GM12874 (cell line): Measurements from ENCODE around the gene OR5D16.
"Not testable (repeated sequence)": the region's sequence is repeated elsewhere in the genome, so short reads cannot be mapped to it uniquely, and the experiment has no call there.

Experiments
- CTCF ChIP-seq: IDR thresholded peaks from 2 replicates; pipeline ENCODE4 v1.5.1; 2011; ENCODE audit warnings: low read depth, mild to moderate bottlenecking, control low read depth, low read length, moderate library complexity; ENCODE audit not compliant: insufficient read depth

The OR5D16 gene

GRCh38 chr11:55826919-55827318 is 11.6 kb upstream of the OR5D16 start, which contains the start of gene OR5L2:
TSS of gene OR5L2 (plus strand) at chr11:55827219. CDS start at chr11:55827219, 0 bp downstream.
- TF ChIP-seq CTCF: no peak

- no peak for TF ChIP-seq CTCF
These were observed 8.9 kb downstream of the OR5D16 start for GRCh38 chr11:55847453-55847852.

- TF ChIP-seq CTCF: no peak
These were observed 10.5 kb downstream of the OR5D16 start for GRCh38 chr11:55849037-55849436.

- TF ChIP-seq CTCF: no peak
These were observed 13.6 kb downstream of the OR5D16 start for GRCh38 chr11:55852141-55852540.

- TF ChIP-seq CTCF: no peak
These were observed 16.2 kb downstream of the OR5D16 start for GRCh38 chr11:55854704-55855103.

- not testable (repeated sequence) for TF ChIP-seq CTCF
These were observed 44.4 kb downstream of the OR5D16 start, which contains the start of gene TRIM51 for GRCh38 chr11:55882997-55883396. TSS of gene TRIM51 (plus strand) at chr11:55883297. CDS start at chr11:55885429, 2,132 bp downstream.
